Parathyroid adenoma (tissue), 2 donors: ENCODE measurements around the gene ABLIM1.

Experiments
- H2AFZ ChIP-seq: fragments of 300-600 bp; sonication (generic); one replicate; pipeline ENCODE4 v1.7.0; 2017; ENCODE audit warnings: antibody characterized with exemption, mild to moderate bottlenecking
- H3K27ac ChIP-seq: fragments of 300-600 bp; sonication (generic); one replicate; pipeline ENCODE4 v1.7.0; 2017
- H3K27me3 ChIP-seq: fragments of 300-600 bp; sonication (generic); one replicate; pipeline ENCODE4 v1.7.0; 2017; ENCODE audit warnings: low read length; ENCODE audit not compliant: control insufficient read depth, insufficient read depth
- H3K36me3 ChIP-seq: fragments of 300-600 bp; sonication (generic); one replicate; pipeline ENCODE4 v1.7.0; 2017; ENCODE audit warnings: low read length; ENCODE audit not compliant: control insufficient read depth, insufficient read depth
- H3K4me1 ChIP-seq: fragments of 300-600 bp; sonication (generic); one replicate; pipeline ENCODE4 v1.7.0; 2017; ENCODE audit warnings: control low read depth
- H3K4me2 ChIP-seq: fragments of 300-600 bp; sonication (generic); one replicate; pipeline ENCODE4 v1.7.0; 2017; ENCODE audit warnings: low read length
- H3K4me3 ChIP-seq: fragments of 300-600 bp; sonication (generic); one replicate; pipeline ENCODE4 v1.7.0; 2017; ENCODE audit warnings: low read depth, low read length
- H3K79me2 ChIP-seq: fragments of 300-600 bp; sonication (generic); one replicate; pipeline ENCODE4 v1.7.0; 2017; ENCODE audit warnings: control low read depth
- H3K9ac ChIP-seq: fragments of 300-600 bp; sonication (generic); one replicate; pipeline ENCODE4 v1.7.0; 2017; ENCODE audit warnings: mild to moderate bottlenecking
- H3K9me3 ChIP-seq: fragments of 300-600 bp; sonication (generic); one replicate; pipeline ENCODE4 v1.7.0; 2017; ENCODE audit warnings: low read length; ENCODE audit not compliant: control insufficient read depth
- CTCF ChIP-seq: fragments of 300-600 bp; sonication (generic); IDR thresholded peaks from one replicate; pipeline ENCODE4 v1.7.0; 2017; ENCODE audit warnings: antibody characterized with exemption, mild to moderate bottlenecking
- donor health status: primary hyperparathyroidism.

Gene ABLIM1

DNA sequence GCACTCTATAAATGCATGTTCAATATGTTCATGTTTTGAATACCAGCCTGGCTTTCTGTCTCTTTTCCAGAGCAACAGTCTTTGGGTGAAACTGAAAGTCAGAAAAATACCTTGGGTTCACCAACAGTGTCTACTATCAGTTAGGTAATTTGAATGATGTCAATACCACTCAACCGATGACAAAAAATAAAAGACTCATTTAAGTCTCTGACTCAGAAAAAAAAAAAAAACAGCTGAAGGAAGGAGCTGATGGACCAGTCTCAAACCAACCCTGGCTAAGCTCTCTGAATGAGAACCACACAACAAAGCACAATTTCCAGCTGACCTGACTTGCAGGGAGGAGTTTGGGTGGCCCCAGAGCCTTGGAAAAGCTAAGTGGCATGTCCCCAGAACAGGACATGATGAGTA, 42.5 kb downstream of the ABLIM1 start:
- H3K4me3 ChIP-seq: no peak overlapping the region
- H3K79me2 ChIP-seq: peaks cover 3% of the 10 kb centered on the region
- H3K36me3 ChIP-seq: no peaks in the 10 kb centered on the region
- TF ChIP-seq CTCF: no peak
- no peak overlapping the region for H3K4me2 ChIP-seq
- H2AFZ ChIP-seq: no peak overlapping the region
- no peaks in the 10 kb centered on the region for H3K9me3 ChIP-seq
- H3K4me1 ChIP-seq: no peaks in the 10 kb centered on the region
- no peaks in the 10 kb centered on the region for H3K27me3 ChIP-seq
- H3K27ac ChIP-seq: no peak overlapping the region
- H3K9ac ChIP-seq: no peak overlapping the region

DNA sequence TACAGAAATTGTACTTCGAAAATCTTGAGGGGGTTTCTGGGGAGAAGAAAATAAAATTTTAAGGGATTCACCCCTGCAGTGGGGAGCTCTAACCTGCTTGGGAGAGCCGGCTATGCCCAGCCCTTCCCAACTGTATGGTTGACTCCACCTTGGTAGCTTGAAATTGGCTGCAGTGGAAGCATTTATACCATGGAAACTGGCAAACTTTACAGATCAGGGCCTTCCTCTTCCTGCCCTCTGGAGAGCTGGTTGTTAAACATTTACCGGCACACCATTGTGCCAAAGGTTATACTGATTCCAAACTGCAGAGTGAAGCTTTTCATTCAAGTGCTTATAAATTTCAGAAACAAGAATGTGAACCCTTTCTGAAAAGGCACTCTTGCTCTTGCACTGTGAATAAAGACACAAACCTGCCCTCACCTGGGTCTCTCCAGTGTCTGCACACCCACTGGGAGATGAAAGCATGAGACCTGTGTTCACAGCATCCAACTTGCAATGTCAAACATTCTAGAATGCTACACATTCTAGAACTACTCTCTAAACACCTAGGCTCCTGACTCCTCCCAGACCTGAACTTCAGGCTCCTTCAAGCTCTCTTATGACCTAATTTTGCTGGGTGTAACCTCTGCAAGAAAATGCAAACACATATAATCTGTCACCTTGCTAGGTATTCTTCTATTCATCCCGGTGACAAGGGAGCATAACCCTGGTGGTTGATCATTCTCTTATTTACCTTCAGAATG, 44.7 kb downstream of the ABLIM1 start:
- no peaks in the 10 kb centered on the region for H3K4me1 ChIP-seq
- H3K79me2 ChIP-seq: peaks cover 3% of the 10 kb centered on the region
- TF ChIP-seq CTCF: no peak
- no peak overlapping the region for H3K4me2 ChIP-seq
- no peaks in the 10 kb centered on the region for H3K36me3 ChIP-seq
- no peaks in the 10 kb centered on the region for H3K27me3 ChIP-seq
- no peak overlapping the region for H3K9ac ChIP-seq
- no peak overlapping the region for H3K4me3 ChIP-seq
- H2AFZ ChIP-seq: no peak overlapping the region
- H3K9me3 ChIP-seq: no peaks in the 10 kb centered on the region
- no peak overlapping the region for H3K27ac ChIP-seq

DNA sequence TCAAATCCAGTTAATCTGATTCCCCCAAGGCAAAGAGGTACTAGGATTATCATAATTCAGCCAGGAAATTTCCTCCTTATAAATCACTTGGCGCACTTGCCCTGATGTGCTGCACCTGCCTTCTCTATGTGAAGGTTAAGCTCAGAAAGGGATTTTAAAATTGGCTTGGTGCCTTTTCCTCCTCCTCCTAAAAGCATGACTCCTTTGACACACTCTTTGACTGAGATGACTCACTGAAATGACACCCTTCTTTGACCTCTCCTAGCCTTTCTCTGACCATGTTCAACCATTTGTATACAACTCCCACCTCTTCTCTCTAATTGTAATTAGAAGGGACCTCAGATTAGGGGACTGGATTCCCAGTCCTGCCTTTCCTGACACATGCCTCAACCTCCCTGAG, 46.5 kb downstream of the ABLIM1 start:
- peaks cover 3% of the 10 kb centered on the region for H3K79me2 ChIP-seq
- no peak for TF ChIP-seq CTCF
- no peaks in the 10 kb centered on the region for H3K4me1 ChIP-seq
- no peak overlapping the region for H3K4me3 ChIP-seq
- no peak overlapping the region for H2AFZ ChIP-seq
- H3K4me2 ChIP-seq: no peak overlapping the region
- H3K27me3 ChIP-seq: no peaks in the 10 kb centered on the region
- no peak overlapping the region for H3K27ac ChIP-seq
- H3K36me3 ChIP-seq: no peaks in the 10 kb centered on the region
- H3K9ac ChIP-seq: no peak overlapping the region
- no peaks in the 10 kb centered on the region for H3K9me3 ChIP-seq

DNA sequence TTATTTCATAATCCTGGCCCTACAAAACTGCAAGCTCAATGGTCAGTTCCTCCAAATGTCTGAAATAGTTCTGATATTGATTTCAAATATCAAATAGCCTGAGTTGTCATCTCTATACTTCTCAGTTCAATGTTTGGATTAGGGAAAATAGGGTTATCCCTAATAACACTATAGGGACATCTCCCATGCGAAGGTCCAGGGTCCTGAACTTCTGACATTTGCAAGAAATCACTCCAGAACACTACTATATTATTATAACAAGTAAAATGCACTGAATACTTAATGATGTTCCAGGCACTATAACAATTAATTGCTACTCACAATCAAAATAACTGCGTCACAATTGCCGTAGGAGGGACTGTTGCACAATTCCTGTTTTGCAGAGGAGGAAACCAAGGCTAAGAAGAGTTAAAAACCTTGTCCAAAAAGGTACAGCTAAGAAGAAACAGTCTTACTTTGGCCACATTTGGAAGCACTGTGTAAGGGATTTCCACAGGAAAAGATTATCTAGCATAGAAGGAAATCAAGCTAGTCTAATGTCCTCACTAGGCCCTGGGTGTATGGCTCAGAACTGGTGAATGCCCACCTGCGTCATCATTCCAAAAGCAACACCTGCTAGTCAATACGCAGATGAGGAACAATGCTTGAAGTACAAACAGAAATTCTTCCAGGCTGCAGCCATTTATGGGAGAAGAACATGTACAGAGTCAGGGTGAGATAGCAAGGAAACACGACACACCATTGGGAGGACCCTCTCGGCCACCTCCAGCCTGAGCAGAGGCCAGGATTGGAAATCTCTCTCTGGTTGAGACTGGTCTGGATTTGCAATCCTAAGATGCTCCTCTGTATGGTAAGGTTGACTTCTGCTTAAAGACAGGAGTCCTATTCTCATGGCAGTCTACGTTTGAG, 48.3 kb downstream of the ABLIM1 start:
- no peak for TF ChIP-seq CTCF
- Histone ChIP-seq H3K4me2 (no peak overlapping the region), H3K79me2 (peaks cover 3% of the 10 kb centered on the region), H3K9me3 (no peaks in the 10 kb centered on the region), H3K4me1 (no peaks in the 10 kb centered on the region), H3K9ac (no peak overlapping the region), H3K36me3 (no peaks in the 10 kb centered on the region), H3K27ac (no peak overlapping the region), H3K4me3 (no peak overlapping the region), H2AFZ (no peak overlapping the region), H3K27me3 (no peaks in the 10 kb centered on the region)
